ENCODE measurements around the gene HSH2D. TPM values are rescaled to one million over a fixed set of nuclear protein-coding genes. Genes with fewer than 3 reads are reported as not detected.

The HSH2D gene
- total and polyA plus RNA-seq, 9 of the 15 experiments (the other 6 are each of a cell fraction or from before 2014, with no cell fraction given): 0.03 to 1.1 (median 0.35) TPM; not detected in 1

DNA sequence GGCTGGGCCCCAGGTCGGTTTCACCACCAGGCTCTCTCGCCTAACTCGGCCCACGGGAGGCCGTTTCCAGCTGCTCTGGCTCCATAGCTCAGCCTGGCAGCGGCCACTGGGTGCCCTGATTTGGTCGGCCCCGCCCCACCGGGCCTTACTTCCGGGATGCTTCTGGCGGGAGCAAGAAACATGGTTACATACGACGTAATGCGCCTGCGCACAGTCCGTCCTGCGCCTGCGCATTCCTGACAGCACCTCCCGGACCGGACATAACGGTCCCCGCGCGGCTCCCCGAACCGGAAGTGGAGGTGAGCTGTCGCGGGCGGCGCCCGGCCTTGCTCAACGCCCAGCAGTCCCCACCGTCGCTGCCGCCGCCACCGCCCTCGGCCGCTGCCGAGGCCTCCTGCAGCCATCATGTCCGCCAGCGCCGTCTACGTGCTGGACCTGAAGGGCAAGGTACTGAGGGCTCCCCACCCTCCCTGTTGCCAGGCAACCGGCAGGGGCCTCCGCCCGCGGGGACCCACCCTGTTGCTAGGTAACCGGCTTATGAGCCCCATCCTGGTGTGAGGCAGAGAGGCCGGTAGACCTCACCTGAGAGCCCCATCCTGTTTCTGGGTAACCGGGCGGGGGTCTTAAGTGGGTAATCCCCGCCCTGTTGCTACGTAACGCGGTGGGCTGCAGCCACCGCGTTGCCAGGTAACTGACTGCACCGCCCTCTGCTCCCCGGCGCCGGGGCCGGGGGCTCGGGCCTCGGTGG lies 54.3 kb downstream of the HSH2D start, which contains the start of gene AP1M1 (continued):
- TF ChIP-seq ZNF23 (CRISPR knock-in tag; IDR thresholded peaks at IDR 0.05) (no peak), PPARD (CRISPR knock-in tag; IDR thresholded peaks at IDR 0.05) (no peak), NFE2L1 (tag; IDR thresholded peaks at IDR 0.05; ENCODE audit: borderline replicate concordance, low read depth) (no peak), RAD51 (IDR thresholded peaks at IDR 0.05; ENCODE audit: borderline replicate concordance, low read depth) (no peak), HNRNPL (IDR thresholded peaks at IDR 0.05; ENCODE audit: low read depth, low read length) (0 out of 2 replicates have a peak, but pooled peaks have one; percentile 63), PHF8 (IDR thresholded peaks at IDR 0.05; ENCODE audit: borderline replicate concordance, low read length) (peak; percentile 97; the same call in 1 of the 2 replicates), ARNT (IDR thresholded peaks at IDR 0.05) (no peak), BRCA1 (IDR thresholded peaks at IDR 0.05) (no peak), BRCA1 (CRISPR knock-in tag; IDR thresholded peaks at IDR 0.05) (no peak), MTA2 (IDR thresholded peaks at IDR 0.05; ENCODE audit: low read depth) (no peak), DIDO1 (tag; IDR thresholded peaks at IDR 0.05; ENCODE audit: low read depth) (no peak), TRIM25 (IDR thresholded peaks at IDR 0.05; ENCODE audit: borderline replicate concordance) (no peak), TARDBP (IDR thresholded peaks at IDR 0.05) (no peak), ZFP36 (IDR thresholded peaks at IDR 0.05; ENCODE audit: low read depth, low read length, partially characterized antibody) (no peak), PHB (CRISPR knock-in tag; IDR thresholded peaks at IDR 0.05) (no peak), GTF2F1 (IDR thresholded peaks at IDR 0.05; ENCODE audit: low read depth, low read length) (no peak), EWSR1 (IDR thresholded peaks at IDR 0.05; ENCODE audit: borderline replicate concordance, low read depth, partially characterized antibody) (no peak), MBD1 (CRISPR knock-in tag; IDR thresholded peaks at IDR 0.05) (no peak), FOXJ3 (CRISPR knock-in tag; IDR thresholded peaks at IDR 0.05) (no peak)
- TF ChIP-seq, protein P1, sequence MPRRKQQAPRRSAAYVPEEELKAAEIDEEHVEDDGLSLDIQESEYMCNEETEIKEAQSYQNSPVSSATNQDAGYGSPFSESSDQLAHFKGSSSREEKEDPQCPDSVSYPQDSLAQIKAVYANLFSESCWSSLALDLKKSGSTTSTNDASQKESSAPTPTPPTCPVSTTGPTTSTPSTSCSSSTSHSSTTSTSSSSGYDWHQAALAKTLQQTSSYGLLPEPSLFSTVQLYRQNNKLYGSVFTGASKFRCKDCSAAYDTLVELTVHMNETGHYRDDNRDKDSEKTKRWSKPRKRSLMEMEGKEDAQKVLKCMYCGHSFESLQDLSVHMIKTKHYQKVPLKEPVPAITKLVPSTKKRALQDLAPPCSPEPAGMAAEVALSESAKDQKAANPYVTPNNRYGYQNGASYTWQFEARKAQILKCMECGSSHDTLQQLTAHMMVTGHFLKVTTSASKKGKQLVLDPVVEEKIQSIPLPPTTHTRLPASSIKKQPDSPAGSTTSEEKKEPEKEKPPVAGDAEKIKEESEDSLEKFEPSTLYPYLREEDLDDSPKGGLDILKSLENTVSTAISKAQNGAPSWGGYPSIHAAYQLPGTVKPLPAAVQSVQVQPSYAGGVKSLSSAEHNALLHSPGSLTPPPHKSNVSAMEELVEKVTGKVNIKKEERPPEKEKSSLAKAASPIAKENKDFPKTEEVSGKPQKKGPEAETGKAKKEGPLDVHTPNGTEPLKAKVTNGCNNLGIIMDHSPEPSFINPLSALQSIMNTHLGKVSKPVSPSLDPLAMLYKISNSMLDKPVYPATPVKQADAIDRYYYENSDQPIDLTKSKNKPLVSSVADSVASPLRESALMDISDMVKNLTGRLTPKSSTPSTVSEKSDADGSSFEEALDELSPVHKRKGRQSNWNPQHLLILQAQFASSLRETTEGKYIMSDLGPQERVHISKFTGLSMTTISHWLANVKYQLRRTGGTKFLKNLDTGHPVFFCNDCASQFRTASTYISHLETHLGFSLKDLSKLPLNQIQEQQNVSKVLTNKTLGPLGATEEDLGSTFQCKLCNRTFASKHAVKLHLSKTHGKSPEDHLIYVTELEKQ (CRISPR knock-in tag; IDR thresholded peaks at IDR 0.05): no peak
- TF ChIP-seq, protein P2, sequence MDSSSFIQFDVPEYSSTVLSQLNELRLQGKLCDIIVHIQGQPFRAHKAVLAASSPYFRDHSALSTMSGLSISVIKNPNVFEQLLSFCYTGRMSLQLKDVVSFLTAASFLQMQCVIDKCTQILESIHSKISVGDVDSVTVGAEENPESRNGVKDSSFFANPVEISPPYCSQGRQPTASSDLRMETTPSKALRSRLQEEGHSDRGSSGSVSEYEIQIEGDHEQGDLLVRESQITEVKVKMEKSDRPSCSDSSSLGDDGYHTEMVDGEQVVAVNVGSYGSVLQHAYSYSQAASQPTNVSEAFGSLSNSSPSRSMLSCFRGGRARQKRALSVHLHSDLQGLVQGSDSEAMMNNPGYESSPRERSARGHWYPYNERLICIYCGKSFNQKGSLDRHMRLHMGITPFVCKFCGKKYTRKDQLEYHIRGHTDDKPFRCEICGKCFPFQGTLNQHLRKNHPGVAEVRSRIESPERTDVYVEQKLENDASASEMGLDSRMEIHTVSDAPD (CRISPR knock-in tag; IDR thresholded peaks at IDR 0.05): no peak

Data from K562 (cell line).